HG03135 (cell line): ENCODE results near the gene GAS7.

ENCODE experiments used
- ATAC-seq: cut with Tn5 transposase; IDR thresholded peaks from one replicate; pipeline ENCODE4 v1.9.1; 2021; ENCODE audit warnings: mild to moderate bottlenecking, moderate library complexity; ENCODE audit not compliant: unreplicated experiment

Gene GAS7

GRCh38 chr17:10053782-10054540 lies 144.4 kb downstream of the GAS7 start:
- ATAC-seq = no peak

GRCh38 chr17:10052106-10052813 lies 146.1 kb downstream of the GAS7 start:
- no peak for ATAC-seq

- no peak for ATAC-seq
Observed at GRCh38 chr17:10051112-10051511, 147.3 kb downstream of the GAS7 start.

GRCh38 chr17:10050597-10051101 lies 147.8 kb downstream of the GAS7 start:
- no peak for ATAC-seq

- no peak for ATAC-seq
Observed at GRCh38 chr17:10048629-10049350, 149.6 kb downstream of the GAS7 start.

GRCh38 chr17:10046786-10047785 lies 151.3 kb downstream of the GAS7 start:
- ATAC-seq = peak; percentile 48

GRCh38 chr17:10045871-10046658 lies 152.3 kb downstream of the GAS7 start:
- no peak for ATAC-seq

GRCh38 chr17:10042589-10043244 lies 155.7 kb downstream of the GAS7 start:
- no peak for ATAC-seq

GRCh38 chr17:10041916-10042588 lies 156.4 kb downstream of the GAS7 start:
- ATAC-seq = peak; percentile 45

GRCh38 chr17:10041287-10041612 lies 157.2 kb downstream of the GAS7 start:
- ATAC-seq = no peak

- no peak for ATAC-seq
Observed at GRCh38 chr17:10036511-10037061, 161.8 kb downstream of the GAS7 start.

- no peak for ATAC-seq
Observed at GRCh38 chr17:10035885-10036284, 162.5 kb downstream of the GAS7 start.

- no peak for ATAC-seq
Observed at GRCh38 chr17:10034719-10035475, 163.5 kb downstream of the GAS7 start.

- peak; percentile 31 for ATAC-seq
Observed at GRCh38 chr17:10033959-10034358, 164.4 kb downstream of the GAS7 start.

- ATAC-seq = peak; percentile 43
Observed at GRCh38 chr17:10033449-10033848, 165.0 kb downstream of the GAS7 start.

GRCh38 chr17:10032118-10032852 lies 166.1 kb downstream of the GAS7 start:
- no peak for ATAC-seq

- no peak for ATAC-seq
Observed at GRCh38 chr17:10031606-10032005, 166.8 kb downstream of the GAS7 start.
